B cell (primary cell): ENCODE results near the gene CYP4F22.

Experiments
- EZH2 ChIP-seq: IDR thresholded peaks from 2 replicates; pipeline ENCODE4 v1.6.1; 2012; ENCODE audit warnings: borderline replicate concordance, low read depth, mild to moderate bottlenecking, moderate library complexity, low read length; ENCODE audit not compliant: insufficient read depth, poor library complexity, severe bottlenecking
- TF ChIP-seq, protein P1 (sequence below): fragments of 200-600 bp; IDR thresholded peaks from one replicate; pipeline ENCODE4 v1.8.0; 2022; ENCODE audit warnings: antibody characterized with exemption, mild to moderate bottlenecking

DNA sequence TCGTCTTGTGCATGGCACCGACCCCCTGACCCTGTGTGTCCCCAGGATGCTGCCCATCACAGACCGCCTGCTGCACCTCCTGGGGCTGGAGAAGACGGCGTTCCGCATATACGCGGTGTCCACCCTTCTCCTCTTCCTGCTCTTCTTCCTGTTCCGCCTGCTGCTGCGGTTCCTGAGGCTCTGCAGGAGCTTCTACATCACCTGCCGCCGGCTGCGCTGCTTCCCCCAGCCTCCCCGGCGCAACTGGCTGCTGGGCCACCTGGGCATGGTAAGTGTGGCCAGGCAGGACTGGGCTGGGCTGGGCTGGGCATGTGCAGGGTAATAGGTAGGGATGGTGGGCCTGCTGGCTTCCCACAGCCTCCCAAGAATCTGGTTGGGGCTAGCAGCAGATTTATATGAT, 17.0 kb downstream of the CYP4F22 start:
- TF ChIP-seq, protein P1, sequence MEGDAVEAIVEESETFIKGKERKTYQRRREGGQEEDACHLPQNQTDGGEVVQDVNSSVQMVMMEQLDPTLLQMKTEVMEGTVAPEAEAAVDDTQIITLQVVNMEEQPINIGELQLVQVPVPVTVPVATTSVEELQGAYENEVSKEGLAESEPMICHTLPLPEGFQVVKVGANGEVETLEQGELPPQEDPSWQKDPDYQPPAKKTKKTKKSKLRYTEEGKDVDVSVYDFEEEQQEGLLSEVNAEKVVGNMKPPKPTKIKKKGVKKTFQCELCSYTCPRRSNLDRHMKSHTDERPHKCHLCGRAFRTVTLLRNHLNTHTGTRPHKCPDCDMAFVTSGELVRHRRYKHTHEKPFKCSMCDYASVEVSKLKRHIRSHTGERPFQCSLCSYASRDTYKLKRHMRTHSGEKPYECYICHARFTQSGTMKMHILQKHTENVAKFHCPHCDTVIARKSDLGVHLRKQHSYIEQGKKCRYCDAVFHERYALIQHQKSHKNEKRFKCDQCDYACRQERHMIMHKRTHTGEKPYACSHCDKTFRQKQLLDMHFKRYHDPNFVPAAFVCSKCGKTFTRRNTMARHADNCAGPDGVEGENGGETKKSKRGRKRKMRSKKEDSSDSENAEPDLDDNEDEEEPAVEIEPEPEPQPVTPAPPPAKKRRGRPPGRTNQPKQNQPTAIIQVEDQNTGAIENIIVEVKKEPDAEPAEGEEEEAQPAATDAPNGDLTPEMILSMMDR: no peak
- TF ChIP-seq EZH2: no peak
